MM.1S (cell line): Measurements from ENCODE around the gene GPR22.

Experiments
- EZH2 ChIP-seq: fragments of 300-600 bp; sonication (generic); optimal IDR thresholded peaks from 2 replicates; pipeline ENCODE3; 2017; ENCODE audit warnings: low read depth, mild to moderate bottlenecking, antibody characterized with exemption, low read length, mixed read lengths
- TF ChIP-seq, protein P1 (sequence below): fragments of 300-600 bp; sonication (generic); IDR thresholded peaks from 2 replicates; pipeline ENCODE4 v1.5.1; 2016; ENCODE audit warnings: antibody characterized with exemption, low read length, mixed read lengths

- TF ChIP-seq, protein P1, sequence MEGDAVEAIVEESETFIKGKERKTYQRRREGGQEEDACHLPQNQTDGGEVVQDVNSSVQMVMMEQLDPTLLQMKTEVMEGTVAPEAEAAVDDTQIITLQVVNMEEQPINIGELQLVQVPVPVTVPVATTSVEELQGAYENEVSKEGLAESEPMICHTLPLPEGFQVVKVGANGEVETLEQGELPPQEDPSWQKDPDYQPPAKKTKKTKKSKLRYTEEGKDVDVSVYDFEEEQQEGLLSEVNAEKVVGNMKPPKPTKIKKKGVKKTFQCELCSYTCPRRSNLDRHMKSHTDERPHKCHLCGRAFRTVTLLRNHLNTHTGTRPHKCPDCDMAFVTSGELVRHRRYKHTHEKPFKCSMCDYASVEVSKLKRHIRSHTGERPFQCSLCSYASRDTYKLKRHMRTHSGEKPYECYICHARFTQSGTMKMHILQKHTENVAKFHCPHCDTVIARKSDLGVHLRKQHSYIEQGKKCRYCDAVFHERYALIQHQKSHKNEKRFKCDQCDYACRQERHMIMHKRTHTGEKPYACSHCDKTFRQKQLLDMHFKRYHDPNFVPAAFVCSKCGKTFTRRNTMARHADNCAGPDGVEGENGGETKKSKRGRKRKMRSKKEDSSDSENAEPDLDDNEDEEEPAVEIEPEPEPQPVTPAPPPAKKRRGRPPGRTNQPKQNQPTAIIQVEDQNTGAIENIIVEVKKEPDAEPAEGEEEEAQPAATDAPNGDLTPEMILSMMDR, result no peak
- TF ChIP-seq EZH2, result no peak
These were observed 18.9 kb upstream of the GPR22 start for GRCh38 chr7:107450970-107451369.
